Nephron (organoid): Measurements from ENCODE around the gene MRPL51.

Source experiments
- H3K27ac Mint-ChIP-seq, 3 experiments: 2 replicates each; pipeline ENCODE4 v1.8.0; 2020; ENCODE audit warnings: mixed read lengths in 3 of 3, mild to moderate bottlenecking in 2 of 3, moderate library complexity in 1 of 3
- H3K27me3 Mint-ChIP-seq: 2 replicates; pipeline ENCODE4 v1.8.0; 2021; ENCODE audit warnings: low read depth, mild to moderate bottlenecking, moderate library complexity, mixed read lengths
- H3K36me3 Mint-ChIP-seq: 2 replicates; pipeline ENCODE4 v1.8.0; 2020; ENCODE audit warnings: low read depth, mixed read lengths
- H3K4me1 Mint-ChIP-seq: 2 replicates; pipeline ENCODE4 v1.8.0; 2020; ENCODE audit warnings: mixed read lengths
- H3K4me3 Mint-ChIP-seq, 3 experiments: 2 replicates each; pipeline ENCODE4 v1.8.0; 2020; ENCODE audit warnings: mild to moderate bottlenecking in 3 of 3, mixed read lengths in 3 of 3, moderate library complexity in 2 of 3
- H3K9me3 Mint-ChIP-seq: 2 replicates; pipeline ENCODE4 v1.8.0; 2020; ENCODE audit warnings: mixed read lengths
- TF ChIP-seq, protein P1 (sequence below), 3 experiments: fragments of 200-600 bp; sonication (generic); IDR thresholded peaks; one replicate each; pipeline ENCODE4 v1.5.0; 2021; ENCODE audit warnings: antibody characterized with exemption in 3 of 3; ENCODE audit not compliant: unreplicated experiment in 3 of 3

The MRPL51 gene

DNA sequence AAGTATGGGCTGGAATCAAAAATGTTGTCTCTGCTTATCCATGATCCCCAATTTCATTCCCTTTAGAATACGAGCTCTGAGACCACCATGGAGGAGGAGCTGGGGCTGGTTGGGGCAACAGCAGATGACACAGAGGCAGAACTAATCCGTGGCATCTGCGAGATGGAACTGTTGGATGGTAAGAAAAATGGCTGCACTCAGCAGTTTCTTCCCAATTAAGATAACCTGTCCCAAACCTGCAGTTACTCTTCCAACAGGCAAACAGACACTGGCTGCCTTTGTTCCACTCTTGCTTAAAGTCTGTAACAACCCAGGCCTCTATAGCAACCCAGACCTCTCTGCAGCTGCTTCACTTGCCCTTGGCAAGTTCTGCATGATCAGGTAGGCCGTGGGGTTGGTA is 34.6 kb upstream of the MRPL51 start:
- no peaks in the 10 kb centered on the region for H3K9me3 Mint-ChIP-seq
- peaks cover 20% of the 10 kb centered on the region for H3K4me1 Mint-ChIP-seq
- peaks cover 85% of the 10 kb centered on the region for H3K36me3 Mint-ChIP-seq
- H3K27me3 Mint-ChIP-seq, result no peaks in the 10 kb centered on the region
- no peak overlapping the region for H3K4me3 Mint-ChIP-seq
- TF ChIP-seq, protein P1, sequence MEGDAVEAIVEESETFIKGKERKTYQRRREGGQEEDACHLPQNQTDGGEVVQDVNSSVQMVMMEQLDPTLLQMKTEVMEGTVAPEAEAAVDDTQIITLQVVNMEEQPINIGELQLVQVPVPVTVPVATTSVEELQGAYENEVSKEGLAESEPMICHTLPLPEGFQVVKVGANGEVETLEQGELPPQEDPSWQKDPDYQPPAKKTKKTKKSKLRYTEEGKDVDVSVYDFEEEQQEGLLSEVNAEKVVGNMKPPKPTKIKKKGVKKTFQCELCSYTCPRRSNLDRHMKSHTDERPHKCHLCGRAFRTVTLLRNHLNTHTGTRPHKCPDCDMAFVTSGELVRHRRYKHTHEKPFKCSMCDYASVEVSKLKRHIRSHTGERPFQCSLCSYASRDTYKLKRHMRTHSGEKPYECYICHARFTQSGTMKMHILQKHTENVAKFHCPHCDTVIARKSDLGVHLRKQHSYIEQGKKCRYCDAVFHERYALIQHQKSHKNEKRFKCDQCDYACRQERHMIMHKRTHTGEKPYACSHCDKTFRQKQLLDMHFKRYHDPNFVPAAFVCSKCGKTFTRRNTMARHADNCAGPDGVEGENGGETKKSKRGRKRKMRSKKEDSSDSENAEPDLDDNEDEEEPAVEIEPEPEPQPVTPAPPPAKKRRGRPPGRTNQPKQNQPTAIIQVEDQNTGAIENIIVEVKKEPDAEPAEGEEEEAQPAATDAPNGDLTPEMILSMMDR (IDR thresholded peaks at IDR 0.05; ENCODE audit: unreplicated experiment in 3 of 3), result no peak
- H3K27ac Mint-ChIP-seq, result no peak overlapping the region

GRCh38 chr12:6526766-6527525 is 33.9 kb upstream of the MRPL51 start:
- TF ChIP-seq, protein P1 (IDR thresholded peaks at IDR 0.05; ENCODE audit: unreplicated experiment in 3 of 3), result no peak
- Mint-ChIP-seq H3K27me3 (no peaks in the 10 kb centered on the region), H3K4me1 (peaks cover 12% of the 10 kb centered on the region), H3K4me3 (no peak overlapping the region), H3K9me3 (no peaks in the 10 kb centered on the region), H3K27ac (no peak overlapping the region), H3K36me3 (peaks cover 91% of the 10 kb centered on the region)

GRCh38 chr12:6526201-6526600 is 33.1 kb upstream of the MRPL51 start:
- peaks cover 8% of the 10 kb centered on the region for H3K4me1 Mint-ChIP-seq
- no peaks in the 10 kb centered on the region for H3K9me3 Mint-ChIP-seq
- no peaks in the 10 kb centered on the region for H3K27me3 Mint-ChIP-seq
- no peak overlapping the region for H3K4me3 Mint-ChIP-seq
- H3K36me3 Mint-ChIP-seq, result peaks cover 94% of the 10 kb centered on the region
- TF ChIP-seq, protein P1 (IDR thresholded peaks at IDR 0.05; ENCODE audit: unreplicated experiment in 3 of 3), result no peak
- H3K27ac Mint-ChIP-seq, result no peak overlapping the region

DNA sequence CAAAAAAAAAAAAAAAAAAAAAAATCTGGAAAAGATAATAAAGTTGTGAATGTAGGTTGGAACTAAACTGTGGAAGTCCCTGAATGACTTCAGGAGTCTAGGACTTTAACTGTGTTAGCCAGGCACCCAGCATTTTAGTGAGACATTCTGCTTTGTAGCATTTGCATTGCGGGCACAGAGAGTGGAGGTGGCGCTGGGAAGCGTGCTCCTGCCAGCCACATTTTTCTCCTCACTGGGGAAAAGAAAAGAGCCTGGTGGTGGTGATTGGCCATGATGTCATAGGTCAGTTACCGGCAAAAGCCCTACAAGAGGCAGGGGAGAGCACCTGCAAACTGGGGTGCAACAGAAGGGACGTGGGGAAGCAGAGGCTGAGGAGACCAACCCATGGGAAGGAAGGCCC is 31.6 kb upstream of the MRPL51 start:
- TF ChIP-seq, protein P1 (IDR thresholded peaks at IDR 0.05; ENCODE audit: unreplicated experiment in 3 of 3), result no peak
- Mint-ChIP-seq H3K4me1 (peaks cover 5% of the 10 kb centered on the region), H3K36me3 (peaks cover 90% of the 10 kb centered on the region), H3K27ac (no peak overlapping the region), H3K4me3 (no peak overlapping the region), H3K9me3 (no peaks in the 10 kb centered on the region), H3K27me3 (no peaks in the 10 kb centered on the region)

DNA sequence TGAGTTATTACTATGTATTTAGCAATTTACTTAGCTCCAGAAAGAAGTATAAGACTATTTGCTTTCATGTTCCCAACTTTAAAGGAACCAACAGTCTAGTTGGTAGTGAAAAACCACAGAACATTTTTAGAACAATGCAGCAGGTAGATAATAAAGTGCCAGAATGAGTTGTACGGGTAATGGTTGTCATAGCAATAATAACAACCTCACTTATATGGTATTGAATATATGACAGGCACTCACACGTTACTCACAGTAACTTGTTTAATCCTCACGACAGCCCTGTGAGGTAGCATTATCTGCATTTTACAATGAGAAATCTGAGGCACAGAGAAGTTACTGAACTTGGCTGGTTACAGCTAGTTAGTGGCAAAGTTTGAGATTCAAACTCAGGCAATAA is 30.6 kb upstream of the MRPL51 start:
- Mint-ChIP-seq H3K9me3 (no peaks in the 10 kb centered on the region), H3K36me3 (peaks cover 86% of the 10 kb centered on the region), H3K4me1 (no peaks in the 10 kb centered on the region), H3K4me3 (no peak overlapping the region), H3K27ac (no peak overlapping the region), H3K27me3 (no peaks in the 10 kb centered on the region)
- TF ChIP-seq, protein P1 (IDR thresholded peaks at IDR 0.05; ENCODE audit: unreplicated experiment in 3 of 3), result no peak

DNA sequence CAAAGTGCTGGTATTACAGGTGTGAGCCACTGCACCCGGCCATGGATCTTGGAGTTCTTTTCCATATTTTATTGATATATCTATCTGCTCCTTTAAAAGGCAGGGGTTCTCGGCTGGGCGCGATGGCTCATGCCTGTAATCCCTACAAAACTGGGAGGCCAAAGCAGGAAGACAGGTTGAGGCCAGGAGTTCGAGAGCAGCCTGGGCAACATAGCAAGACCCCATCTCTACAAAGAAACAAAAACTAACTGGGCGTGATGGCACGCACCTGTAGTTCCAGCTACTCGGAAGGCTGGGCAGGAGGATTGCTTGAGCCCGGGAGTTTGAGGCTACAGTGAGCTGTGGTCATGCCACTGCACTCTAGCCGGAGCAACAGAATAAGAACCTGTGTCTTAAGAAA is 29.1 kb upstream of the MRPL51 start:
- H3K4me3 Mint-ChIP-seq, result no peak overlapping the region
- H3K27ac Mint-ChIP-seq, result no peak overlapping the region
- no peaks in the 10 kb centered on the region for H3K27me3 Mint-ChIP-seq
- H3K9me3 Mint-ChIP-seq, result no peaks in the 10 kb centered on the region
- H3K36me3 Mint-ChIP-seq, result peaks cover 84% of the 10 kb centered on the region
- TF ChIP-seq, protein P1 (IDR thresholded peaks at IDR 0.05; ENCODE audit: unreplicated experiment in 3 of 3), result no peak
- no peaks in the 10 kb centered on the region for H3K4me1 Mint-ChIP-seq
